H1 (cell line): Measurements from ENCODE around the gene GPA33. TPM values are rescaled to one million over a fixed set of nuclear protein-coding genes. Genes with fewer than 3 reads are reported as not detected.

ENCODE experiments used
- ASH2L ChIP-seq: fragments of 200-600, 300-600 bp; sonication (generic); IDR thresholded peaks from one replicate; pipeline ENCODE4 v1.7.1; 2017; ENCODE audit warnings: low read length
- CBX8 ChIP-seq: fragments of 300-800, 300-1000 bp; sonication (generic); IDR thresholded peaks from 2 replicates; pipeline ENCODE4 v1.7.1; 2016; ENCODE audit warnings: low read depth, low read length, borderline replicate concordance
- GTF2F1 ChIP-seq: IDR thresholded peaks from 2 replicates; pipeline ENCODE4 v1.6.1; 2012; ENCODE audit warnings: low read depth, low read length, improper control_type of control experiment, borderline replicate concordance
- MAX ChIP-seq: IDR thresholded peaks from 2 replicates; pipeline ENCODE4 v1.6.1; 2012; ENCODE audit warnings: inconsistent platforms
- SIRT6 ChIP-seq: IDR thresholded peaks from one replicate; pipeline ENCODE4 v1.7.1; 2012; ENCODE audit warnings: low read length, inconsistent platforms
- polyA plus RNA-seq, 7 experiments: library from polyadenylated mRNA; depleted of rRNA in 3 of 7; stranded (reverse) in 5 of 7; unstranded in 2 of 7; fragments of >200 nt in 5 of 7; fragments of 200-250 nt in 2 of 7; gene quantifications; 1 replicate in 5 of 7; 2 replicates in 1 of 7; 4 replicates in 1 of 7; pipeline versions ENCODE4 v1.2.1 to v1.2.3, GENCODE V29; 2011 to 2013; ENCODE audit warnings: missing spikeins in 2 of 7, mixed read lengths in 2 of 7
- total RNA-seq: library from RNA; stranded (reverse); fragmentation: NEBNext Ultra II Directional; extraction: Animal tissue kit (Norgen Biotek cat#: 25700); gene quantifications from 2 replicates; pipeline ENCODE4 v1.2.1, GENCODE V29; 2021

The GPA33 gene
- total and polyA plus RNA-seq, 2 of the 8 experiments (the other 6 are each of a cell fraction or from before 2014, with no cell fraction given): 0.19 to 0.67 TPM

GRCh38 chr1:167127236-167127635 is 37.1 kb upstream of the GPA33 start (continued):
- TF ChIP-seq GTF2F1: no peak
- TF ChIP-seq CBX8: no peak
- no peak for TF ChIP-seq SIRT6
- no peak for TF ChIP-seq ASH2L
- TF ChIP-seq MAX: no peak
